ENCODE data around the gene ALCAM.

GRCh38 chr3:105425153-105425502 lies 58.4 kb downstream of the ALCAM start:
- TF ChIP-seq, protein P1, sequence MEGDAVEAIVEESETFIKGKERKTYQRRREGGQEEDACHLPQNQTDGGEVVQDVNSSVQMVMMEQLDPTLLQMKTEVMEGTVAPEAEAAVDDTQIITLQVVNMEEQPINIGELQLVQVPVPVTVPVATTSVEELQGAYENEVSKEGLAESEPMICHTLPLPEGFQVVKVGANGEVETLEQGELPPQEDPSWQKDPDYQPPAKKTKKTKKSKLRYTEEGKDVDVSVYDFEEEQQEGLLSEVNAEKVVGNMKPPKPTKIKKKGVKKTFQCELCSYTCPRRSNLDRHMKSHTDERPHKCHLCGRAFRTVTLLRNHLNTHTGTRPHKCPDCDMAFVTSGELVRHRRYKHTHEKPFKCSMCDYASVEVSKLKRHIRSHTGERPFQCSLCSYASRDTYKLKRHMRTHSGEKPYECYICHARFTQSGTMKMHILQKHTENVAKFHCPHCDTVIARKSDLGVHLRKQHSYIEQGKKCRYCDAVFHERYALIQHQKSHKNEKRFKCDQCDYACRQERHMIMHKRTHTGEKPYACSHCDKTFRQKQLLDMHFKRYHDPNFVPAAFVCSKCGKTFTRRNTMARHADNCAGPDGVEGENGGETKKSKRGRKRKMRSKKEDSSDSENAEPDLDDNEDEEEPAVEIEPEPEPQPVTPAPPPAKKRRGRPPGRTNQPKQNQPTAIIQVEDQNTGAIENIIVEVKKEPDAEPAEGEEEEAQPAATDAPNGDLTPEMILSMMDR (IDR thresholded peaks at IDR 0.05): no peak
- TF ChIP-seq POLR2AphosphoS5 (IDR thresholded peaks at IDR 0.05; ENCODE audit: low read depth, low read length) (no peak), SIN3A (IDR thresholded peaks at IDR 0.05; ENCODE audit: borderline replicate concordance, insufficient read depth, low read depth, low read length) (no peak), TCF7L2 (IDR thresholded peaks at IDR 0.05; ENCODE audit: low read depth, low read length) (no peak)
- TF ChIP-seq, protein P2, sequence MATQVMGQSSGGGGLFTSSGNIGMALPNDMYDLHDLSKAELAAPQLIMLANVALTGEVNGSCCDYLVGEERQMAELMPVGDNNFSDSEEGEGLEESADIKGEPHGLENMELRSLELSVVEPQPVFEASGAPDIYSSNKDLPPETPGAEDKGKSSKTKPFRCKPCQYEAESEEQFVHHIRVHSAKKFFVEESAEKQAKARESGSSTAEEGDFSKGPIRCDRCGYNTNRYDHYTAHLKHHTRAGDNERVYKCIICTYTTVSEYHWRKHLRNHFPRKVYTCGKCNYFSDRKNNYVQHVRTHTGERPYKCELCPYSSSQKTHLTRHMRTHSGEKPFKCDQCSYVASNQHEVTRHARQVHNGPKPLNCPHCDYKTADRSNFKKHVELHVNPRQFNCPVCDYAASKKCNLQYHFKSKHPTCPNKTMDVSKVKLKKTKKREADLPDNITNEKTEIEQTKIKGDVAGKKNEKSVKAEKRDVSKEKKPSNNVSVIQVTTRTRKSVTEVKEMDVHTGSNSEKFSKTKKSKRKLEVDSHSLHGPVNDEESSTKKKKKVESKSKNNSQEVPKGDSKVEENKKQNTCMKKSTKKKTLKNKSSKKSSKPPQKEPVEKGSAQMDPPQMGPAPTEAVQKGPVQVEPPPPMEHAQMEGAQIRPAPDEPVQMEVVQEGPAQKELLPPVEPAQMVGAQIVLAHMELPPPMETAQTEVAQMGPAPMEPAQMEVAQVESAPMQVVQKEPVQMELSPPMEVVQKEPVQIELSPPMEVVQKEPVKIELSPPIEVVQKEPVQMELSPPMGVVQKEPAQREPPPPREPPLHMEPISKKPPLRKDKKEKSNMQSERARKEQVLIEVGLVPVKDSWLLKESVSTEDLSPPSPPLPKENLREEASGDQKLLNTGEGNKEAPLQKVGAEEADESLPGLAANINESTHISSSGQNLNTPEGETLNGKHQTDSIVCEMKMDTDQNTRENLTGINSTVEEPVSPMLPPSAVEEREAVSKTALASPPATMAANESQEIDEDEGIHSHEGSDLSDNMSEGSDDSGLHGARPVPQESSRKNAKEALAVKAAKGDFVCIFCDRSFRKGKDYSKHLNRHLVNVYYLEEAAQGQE (IDR thresholded peaks at IDR 0.05; ENCODE audit: insufficient read depth in 1 of 2, low read depth in 2 of 2, low read length in 1 of 2): no peak

Data from Panc1 (cell line).